ENCODE data around the gene MYO18A.

The MYO18A gene

DNA sequence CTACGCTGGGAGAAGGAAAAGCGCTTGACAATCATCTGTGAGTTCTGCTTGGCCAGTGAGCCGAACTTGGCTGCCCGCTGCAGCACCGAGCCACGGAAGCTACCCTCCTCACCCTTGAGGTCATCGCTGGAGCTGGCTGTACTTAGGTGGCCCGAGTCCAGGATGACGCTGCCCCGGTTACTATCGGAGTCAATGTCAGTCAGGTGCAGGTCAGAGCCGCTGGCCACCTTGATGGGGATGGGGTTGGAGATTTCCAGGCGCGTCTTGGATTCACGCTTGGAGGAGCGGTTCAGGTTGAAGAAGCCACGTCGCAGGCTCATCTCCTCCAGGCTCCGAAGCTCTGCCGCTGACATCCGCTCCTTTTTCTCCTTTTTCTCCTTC is 13.7 kb downstream of the MYO18A start:
- no peak for DNase-seq

DNA sequence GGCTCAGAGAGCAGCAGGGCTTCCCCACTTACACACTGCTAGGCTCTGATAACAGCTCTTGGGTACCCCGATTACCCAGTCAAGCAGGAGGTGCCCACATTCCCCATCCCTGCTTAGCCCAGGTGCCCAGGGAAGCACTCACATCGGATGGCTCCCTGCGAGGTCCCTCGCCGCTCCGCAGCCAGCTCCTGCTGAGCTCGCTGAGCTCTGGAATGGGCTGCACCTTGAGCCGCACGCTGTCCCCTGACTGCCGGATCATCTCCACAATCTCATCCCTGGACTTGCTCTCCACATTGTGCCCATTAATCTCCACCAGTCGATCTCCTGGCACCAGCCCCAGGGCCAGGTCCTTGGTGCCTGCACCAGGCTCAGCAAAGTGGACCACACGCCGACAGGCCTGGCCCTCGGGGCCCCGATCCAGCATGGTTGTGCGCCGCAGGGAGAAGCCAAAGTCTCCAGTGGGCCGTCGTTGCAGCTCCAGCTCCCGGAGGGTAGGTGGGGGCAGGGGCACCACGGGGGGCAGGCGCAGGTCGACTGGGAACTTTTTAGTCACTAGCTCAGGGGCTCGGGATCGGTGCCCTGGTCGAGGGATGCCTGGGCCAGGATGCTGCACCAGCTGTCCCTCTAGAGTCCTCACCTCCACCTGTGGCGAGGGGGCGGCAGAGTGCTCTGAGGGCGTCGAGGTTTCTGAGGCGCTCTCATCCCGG is 14.2 kb downstream of the MYO18A start:
- no peak for DNase-seq

DNA sequence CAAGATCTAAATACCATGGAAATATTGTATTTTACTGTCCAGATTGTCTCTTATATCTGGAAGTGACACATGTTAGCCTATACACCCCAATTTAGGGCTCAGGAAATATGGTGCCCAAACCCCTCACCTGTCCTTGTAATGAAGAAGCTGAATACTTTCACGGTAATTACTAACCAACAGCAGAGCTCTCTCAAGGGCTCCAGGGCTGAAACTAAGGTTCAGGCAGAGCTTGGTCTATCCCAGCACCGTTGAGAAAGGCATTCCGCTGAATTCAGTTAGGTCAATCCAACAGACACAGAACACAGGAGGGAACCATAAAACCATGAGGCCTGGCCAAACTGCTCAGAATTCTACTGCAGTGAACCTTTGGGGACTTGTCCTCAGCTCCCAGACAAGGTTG is 14.9 kb downstream of the MYO18A start:
- DNase-seq = no peak

DNA sequence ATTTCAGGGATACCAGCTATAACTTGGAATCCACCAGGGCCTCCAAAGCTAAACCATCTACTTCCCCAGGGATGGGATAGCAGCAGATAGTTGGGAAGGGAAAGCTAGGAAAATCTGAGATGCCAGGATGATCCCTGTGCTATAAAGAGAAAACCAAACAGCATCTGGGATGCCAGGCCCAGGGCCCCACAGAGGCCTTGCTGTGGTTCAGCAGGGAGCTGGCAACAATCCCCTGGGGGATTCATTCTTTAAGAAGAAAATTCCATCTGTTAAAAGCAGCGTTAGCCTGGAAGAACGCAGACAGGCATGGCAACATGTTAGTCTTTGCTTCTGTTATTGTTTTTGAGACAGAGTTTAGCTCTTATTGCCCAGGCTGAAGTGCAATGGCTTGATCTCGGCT is 16.6 kb downstream of the MYO18A start:
- no peak for DNase-seq

DNA sequence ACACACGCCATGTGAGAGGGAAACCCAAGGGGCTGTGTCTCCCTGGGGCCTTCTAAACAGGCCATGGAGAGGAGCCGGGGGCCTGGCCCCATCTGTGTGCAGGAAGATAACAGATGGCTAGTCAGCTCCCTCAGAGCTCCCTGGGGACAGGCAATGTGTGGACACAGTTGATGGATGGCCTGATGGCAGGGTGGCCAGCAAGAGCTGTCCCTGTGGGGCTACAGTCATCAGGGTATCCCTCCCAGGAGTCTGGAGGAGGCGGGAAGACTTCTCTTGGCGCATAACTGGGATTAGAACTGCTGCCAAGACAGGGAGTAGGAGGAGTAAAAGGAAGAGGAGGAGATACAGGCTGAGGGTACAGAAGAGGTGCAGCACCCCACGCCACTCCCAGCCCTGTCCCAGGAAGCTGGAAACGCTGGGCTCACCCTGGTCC is 17.3 kb downstream of the MYO18A start:
- no peak for DNase-seq

DNA sequence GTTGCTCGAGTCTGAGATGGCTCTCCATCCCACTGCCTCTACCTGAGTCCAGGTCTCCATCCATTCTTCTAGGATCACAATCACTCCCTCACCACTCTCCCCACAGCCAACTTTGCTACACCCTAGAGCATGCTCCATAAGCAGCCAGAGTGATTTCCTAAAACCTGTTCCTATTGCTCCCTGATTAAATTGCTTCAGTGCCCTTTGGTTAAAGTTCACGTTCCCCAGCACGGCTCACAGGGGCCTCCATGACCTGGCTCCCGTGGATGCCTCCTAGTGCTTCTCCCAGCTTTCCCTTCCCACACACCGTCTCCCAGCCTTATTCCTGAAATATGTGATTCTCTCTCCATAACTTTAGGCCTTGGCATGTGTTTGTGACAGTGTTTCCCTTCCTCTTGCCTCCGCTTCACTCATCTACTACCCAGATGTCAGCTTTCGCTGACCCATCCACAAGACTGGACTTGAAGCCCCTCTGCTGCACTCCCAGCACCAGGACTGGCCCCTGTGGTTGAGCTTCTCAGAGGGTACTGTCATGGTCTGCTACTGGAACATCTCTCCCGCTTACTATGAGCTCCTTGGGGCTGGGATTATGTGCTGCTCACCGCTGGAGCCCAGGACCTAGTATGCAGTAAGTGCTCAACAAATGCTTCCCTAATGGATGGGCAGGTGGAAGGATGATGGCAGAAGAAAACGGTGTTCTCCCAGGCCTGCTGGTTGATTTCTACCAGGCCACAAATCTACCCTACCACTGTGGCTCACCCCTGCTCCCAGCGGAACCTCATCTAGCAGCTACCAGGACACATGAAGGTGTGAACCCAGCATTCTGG is 17.9 kb downstream of the MYO18A start:
- DNase-seq = no peak

DNA sequence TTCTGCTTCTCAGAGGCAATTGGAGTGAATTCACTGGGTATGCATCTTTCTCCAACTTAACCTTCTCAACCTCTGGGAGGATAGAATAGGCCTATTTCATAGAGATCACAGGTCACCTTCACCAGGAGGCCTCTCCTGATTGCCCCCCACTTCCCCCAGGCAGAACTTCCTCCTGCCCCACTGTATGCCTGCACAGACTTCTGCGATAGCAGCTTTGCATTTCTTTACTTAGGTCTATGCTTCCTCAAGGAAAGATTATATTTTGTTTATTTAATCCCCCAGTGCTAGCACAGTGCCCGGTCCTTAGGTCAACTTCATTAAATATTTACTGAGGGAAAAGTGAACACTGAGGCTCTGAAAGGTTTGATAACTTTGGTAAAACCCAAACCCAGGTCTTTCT is 19.9 kb downstream of the MYO18A start:
- no peak for DNase-seq

DNA sequence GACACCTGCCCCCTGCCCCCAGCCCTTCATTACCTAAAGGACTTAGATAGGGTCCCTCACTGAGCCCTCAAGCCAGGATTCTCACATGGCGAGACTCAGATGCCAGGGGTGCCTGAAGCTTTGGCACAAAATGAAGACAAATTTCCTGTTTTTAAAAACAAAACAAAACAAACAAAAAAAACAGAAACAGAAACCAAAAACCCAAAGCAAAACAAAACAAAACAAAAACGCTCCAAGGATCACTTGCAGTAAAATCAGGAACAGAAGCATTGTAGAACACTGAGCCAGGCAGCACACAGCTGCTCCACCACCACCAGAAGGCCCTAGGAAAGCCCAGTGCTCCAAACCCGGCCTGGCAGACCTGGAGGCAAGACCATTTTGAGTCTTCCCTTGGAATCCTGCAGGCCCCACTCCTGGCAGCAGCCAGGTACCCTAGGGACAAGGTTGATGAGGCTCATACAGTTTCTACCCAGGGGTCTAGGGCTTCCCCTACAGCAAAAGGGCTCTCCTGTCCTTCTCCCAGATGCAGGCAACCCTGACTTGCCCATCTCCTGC is 20.8 kb downstream of the MYO18A start:
- DNase-seq = no peak

DNA sequence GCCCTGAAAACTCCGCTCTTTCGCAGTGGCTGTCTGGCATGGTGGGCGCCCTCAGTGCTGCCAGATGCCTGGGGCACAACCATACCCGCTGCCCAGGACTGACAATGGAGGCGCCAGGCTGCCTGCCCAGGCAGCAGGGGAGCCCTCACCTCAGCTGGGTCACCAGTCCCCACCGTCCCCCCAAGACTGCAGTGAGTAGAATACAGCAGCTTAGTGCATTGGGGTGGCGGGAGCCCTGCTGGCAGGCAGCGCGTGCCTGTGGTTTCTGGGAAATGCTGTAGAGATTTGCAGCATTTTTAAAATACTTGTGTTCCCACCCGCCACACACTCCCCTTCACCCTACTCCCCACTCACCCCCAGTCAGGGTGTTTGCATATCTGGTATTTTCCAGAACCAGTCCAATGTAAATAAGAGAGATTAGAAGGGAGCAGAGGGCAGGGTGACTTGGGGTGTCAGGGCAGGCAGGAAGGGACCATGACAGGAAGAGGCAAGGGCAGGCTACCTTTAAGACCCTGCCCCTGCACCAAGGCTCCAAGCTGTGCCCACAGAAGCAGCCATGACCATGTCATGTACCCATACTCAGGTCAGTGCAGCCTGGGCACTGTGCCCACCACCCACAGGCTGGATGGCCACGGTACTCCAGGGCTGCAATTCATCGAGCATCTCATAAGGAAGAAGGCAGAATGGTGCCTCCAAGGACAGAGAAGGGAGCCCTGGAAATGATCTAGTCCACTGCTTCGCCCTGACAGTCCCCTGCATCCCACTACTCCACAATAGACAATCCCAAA is 21.5 kb downstream of the MYO18A start:
- no peak for DNase-seq

DNA sequence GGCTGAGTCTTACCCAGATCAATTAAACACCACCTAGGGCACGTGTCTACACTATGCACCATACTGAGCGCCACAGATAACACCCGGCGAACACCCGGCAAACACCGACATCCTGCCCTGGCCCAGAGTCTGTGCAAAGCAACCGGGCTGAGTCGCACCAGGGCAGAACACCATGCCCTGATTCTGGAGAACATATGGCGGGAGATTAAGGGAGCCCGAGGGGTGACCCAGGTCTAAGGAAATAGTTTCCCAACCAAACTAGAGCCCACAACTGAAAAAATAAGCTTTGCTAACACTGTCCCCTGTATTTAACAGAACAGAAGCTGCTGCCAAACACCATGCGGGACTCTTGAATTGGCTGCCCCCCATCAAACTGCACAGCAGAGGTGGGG is 22.1 kb downstream of the MYO18A start:
- DNase-seq = no peak

DNA sequence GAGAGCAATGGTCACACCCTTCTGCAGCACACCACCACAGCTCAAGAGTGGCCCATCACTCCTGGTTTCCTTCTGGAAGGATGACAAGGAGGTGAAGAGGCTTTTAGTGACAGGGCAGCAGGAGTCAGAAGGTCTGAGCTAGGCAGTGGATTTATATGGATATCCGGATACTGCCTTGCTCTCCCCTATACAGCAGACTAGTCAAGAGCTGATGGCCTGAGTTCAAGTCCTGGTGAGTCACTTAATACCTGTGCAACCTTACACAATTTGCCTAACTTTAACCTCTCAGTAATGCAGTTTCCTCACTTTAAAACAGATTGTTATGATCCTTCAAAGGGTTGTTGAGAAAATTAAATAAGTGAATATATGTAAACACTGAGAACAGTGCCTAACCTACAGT is 22.9 kb downstream of the MYO18A start:
- no peak for DNase-seq

DNA sequence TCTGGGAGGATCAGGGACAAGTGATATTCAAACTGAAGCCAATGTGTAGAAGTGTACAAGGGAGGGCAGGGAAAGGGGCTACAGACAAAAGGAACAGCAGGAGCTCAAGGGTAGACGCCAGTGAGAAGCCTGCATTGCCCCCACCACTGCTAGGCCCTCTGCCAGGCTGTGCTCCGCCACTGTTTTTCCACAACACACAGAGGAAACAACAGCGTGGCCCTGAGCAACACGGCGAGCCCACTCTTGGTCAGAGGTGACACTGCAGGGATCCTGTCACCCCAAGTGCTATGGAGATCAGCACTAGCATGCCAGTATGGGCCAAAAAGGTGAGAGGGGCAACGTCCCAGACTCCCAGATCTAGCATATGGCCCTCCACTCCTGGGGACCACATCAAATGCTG is 23.4 kb downstream of the MYO18A start:
- DNase-seq = no peak

DNA sequence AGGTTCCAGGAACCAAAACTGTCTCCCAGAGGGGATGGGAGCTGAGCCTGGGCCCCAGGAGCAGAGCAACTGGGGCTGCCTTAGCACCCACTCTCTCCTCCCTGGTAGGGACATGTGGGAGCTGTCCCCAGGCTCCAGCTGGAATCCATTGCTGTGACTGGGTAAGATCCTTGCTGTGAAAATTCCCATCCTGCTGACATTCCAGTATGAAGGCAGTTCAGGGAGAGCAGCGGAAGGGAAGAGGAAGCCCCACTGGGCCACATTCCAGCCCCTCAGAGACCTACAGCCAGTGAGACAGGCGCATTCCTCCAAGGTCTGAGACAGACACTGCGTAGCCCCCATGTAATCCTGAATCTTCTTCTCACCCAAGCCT is 24.2 kb downstream of the MYO18A start:
- no peak for DNase-seq

DNA sequence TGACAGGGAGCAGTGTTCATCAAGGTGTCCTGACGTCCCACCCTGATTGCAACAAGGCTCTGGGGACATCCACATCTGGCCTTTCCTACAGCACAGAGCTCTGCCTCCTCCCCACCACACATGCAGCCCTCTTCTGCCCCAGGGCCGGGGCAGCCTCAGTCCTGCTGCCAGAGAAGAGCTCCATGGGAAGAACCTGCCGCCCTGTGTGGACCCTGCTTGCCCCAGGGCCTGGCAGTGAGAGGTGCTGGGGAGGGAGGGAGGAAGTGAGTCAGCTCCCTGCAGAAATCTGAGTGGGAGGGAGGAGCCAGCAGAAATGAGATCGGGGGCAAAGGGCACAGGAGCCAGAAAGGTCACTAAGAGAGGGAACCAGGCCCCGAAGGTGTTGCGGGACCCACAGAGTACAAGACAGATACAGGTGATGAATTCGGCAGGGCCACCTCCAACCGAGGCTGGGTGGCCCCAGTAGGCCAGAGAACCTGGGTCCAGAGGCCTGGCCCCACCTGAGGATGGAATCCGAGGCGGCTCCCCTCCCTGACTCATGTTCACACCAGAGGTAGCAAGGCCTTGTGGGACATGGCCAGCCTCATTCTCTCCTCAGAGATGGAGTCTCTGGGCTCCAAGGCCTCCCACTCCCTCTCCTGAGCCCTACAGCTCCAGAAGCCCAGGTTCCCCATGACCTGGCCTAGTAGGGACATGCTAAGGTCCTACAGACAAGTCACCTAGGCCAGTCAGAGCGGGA is 24.8 kb downstream of the MYO18A start:
- no peak for DNase-seq

DNA sequence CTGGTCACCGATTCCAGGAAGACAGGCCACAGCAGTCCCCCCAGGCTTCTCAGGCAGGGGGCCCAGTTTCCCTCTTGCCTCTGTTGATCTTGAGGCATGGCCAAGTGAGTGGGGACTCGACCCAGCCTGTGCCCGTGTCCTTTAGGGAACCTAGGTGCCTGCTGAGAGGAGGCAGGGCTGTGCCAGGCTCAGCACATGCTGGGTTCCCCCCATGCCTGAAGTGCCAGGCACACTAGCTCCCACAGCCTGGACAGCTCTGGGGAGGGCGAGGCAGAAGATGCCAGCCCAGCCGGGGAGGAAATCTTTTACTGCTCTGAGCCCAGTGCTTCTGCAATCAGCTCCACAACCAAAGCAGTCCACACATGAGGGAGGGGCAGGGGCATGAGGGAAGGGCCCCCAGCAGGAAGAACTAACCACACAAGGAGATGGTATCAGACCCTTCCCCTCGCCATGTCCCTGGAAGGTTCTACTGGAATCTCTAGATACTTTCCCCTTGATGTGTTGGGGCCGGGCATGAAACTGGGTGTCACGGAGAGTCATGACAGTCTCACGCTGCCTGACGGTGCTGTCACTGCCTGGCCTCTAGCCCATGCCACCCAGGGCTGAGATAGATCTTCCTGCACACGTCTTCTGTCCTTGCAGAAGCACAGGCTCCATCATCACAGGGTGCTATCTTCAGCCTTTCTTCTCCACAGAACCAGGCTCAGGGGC is 25.5 kb downstream of the MYO18A start:
- DNase-seq = no peak

DNA sequence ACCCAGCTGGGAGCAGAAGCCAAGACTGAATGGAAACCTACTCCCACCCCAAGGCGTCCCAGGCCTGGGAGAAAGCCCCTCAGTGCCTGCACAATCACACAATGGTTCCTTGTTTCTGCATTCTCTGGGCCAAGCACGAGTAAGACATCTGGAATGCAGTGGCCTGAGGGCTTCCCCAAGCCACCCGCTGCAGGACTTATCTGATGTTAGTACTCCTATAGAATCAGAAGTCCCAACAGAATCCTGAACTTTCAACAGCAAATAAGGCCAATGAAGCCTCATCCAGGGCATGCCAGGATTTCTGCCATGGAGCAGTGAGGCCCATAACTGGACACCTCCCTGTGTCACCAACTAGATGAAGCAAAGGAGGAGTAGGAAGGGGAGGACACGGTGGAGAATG is 28.6 kb downstream of the MYO18A start:
- DNase-seq = no peak

DNA sequence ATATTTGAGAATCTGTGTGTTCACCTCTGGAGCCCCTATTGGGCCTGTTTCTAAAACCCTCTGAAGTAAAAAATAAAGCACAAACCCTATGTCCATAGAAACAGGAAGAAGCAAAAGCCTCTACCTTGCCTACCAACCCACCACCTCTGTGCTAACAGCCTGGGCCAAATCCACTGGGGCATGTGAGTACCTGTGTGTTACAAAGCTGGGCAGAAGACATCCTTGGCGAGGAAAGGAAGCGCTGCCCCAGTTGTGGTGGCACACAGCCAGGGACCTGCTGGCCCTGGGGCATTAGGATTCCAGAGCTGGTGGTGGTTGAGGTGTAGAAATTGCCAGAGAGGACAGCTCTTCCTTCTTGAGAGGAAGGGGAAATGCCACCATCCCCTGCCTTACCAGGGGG is 30.0 kb downstream of the MYO18A start:
- DNase-seq = no peak

DNA sequence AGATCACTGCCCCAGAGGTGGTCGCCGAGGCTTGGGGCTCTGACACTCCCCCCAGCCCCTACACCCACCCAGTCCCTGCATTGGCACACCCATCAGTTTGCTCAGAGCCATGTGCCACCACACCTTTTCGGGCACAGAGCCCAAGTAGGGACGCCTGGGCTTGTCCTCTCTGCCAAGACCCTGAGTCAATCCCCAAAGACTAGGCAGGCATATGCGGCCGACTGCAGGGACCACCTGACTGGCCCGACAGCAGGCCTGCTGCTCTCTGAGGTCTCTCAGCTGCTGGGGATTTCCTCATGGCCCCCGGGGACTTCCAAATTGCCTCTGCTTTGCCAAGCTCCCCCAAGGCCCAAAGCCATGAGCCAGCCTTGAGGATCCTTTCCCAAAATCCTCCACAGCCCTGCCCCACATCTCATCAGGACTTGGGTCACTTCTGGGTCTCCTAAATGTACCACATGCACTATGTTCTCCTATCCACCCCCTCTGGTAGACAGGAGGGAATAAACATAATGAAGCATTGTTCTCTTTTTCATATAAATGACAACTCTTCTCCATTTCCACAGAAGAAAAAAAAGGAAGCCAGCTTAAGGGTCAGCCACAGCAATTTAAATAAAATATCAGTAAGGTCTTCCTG is 30.6 kb downstream of the MYO18A start:
- peak; percentile 87 for DNase-seq

DNA sequence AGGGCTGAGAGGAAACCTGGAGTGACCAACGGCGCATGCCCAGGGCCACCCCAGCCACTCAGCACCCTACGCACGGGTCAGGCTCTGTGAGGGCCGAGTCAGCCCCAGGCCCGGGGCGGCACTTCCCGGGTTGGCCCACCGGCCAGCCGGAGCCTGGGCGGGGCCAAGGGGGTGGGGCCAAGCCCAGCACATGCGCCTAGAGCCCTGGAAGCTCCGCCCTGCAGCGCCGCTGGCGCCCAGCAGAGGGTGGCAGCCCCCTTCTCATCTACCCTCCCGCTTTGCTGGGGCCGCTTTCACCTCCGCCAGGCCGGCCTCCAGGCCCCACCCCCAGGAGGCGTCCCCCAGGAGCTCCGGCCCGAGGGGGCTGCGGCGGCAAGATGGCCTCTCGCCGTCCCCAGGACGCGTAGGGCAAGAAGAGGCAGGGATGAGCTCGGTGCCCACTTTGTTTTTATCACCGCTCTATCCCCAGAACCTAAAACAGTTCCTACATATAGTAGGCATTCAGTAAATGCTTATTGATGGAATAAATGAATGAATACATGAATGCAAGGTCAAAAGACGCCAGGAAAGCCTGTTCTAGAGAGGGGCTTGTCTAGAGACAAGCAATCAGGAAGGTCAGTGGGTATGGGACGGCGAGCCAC is 31.3 kb downstream of the MYO18A start:
- peak; percentile 90 for DNase-seq

DNA sequence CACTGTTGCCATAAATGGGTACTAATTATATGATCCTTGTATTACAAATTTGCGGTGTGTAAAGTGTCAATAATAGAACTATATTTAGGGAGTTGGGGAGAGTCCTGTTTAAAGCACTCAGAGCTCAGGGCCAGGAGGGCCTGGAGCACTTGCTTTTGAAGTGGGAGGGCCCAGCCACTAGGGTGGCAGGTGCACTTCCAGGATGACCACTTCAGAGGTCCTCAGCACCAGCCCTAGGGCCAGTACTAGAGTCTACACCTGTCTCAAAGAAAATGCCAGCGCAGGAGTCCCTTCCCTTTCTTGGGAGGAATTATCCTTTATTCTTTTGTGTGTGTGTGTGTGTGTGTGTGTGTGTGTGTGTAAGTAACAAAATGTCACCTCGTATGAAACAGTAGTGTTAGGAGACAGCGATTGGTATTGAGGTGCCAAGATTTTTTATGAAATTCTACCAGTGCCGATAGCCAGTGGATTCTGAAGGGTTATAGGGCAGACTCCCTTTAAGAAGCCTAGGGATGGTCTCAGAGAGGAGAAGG is 31.9 kb downstream of the MYO18A start:
- DNase-seq = peak; percentile 42

DNA sequence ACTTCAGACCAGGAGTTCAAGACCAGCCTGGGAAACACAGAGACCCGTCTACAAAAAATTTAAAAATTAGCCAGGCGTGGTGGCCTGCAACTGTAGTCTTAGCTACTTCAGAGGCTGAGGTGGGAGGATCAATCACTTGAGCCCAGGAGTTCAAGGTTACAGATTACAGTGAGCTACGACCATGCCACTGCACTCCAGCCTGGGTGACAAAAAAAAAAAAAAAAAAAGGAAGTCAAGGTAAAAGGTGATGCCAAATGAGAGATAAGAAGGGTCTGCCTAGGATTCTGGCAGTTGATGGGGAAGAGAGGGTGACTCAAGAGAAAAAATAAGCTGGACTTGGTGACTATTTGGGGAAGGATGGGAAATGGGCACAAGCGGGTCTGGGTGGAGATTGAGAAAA is 32.5 kb downstream of the MYO18A start:
- no peak for DNase-seq
